Large intestine (tissue), 12 donors: ENCODE measurements around the gene GPHA2. TPM values are rescaled to one million over a fixed set of nuclear protein-coding genes. Genes with fewer than 3 reads are reported as not detected.
"Not testable (repeated sequence)": the region's sequence is repeated elsewhere in the genome, so short reads cannot be mapped to it uniquely, and the experiment has no call there.

ENCODE experiments used
- DNase-seq, 2 donors: peaks; one replicate each; pipeline versions ENCODE4 v3.0.0 to v3.0.0-alpha.2; 2013
- H3K27ac ChIP-seq: one replicate; pipeline ENCODE4 v1.5.1; 2013; ENCODE audit warnings: low read length
- H3K27me3 ChIP-seq: 2 replicates; pipeline ENCODE4 v1.6.1; 2013; ENCODE audit warnings: low read length; ENCODE audit not compliant: control insufficient read depth, insufficient read depth
- H3K36me3 ChIP-seq: 2 replicates; pipeline ENCODE4 v1.6.1; 2013; ENCODE audit warnings: low read length; ENCODE audit not compliant: control insufficient read depth, insufficient read depth
- H3K4me1 ChIP-seq: one replicate; pipeline ENCODE4 v1.6.1; 2013; ENCODE audit warnings: low read length; ENCODE audit not compliant: control insufficient read depth, insufficient read depth
- H3K4me3 ChIP-seq: one replicate; pipeline ENCODE4 v1.5.1; 2013; ENCODE audit warnings: low read length
- H3K9me3 ChIP-seq: one replicate; pipeline ENCODE4 v1.6.1; 2013; ENCODE audit warnings: mild to moderate bottlenecking, low read depth, low read length, moderate library complexity; ENCODE audit not compliant: control insufficient read depth
- WGBS: methylation state at CpG from one replicate; pipeline ENCODE4 v1.1.5; 2013; ENCODE audit warnings: low lambda C conversion rate; ENCODE audit not compliant: insufficient coverage; 5-methylcytosine and 5-hydroxymethylcytosine counted together
- long read RNA-seq, 11 donors: transcript quantifications; one replicate each; lab custom pipeline, GENCODE V29; 2026
- polyA plus RNA-seq: library from polyadenylated mRNA; unstranded; fragments of 120-200 nt; gene quantifications from one replicate; pipeline ENCODE4 v1.2.1, GENCODE V29; 2013

GPHA2 gene, protein sequence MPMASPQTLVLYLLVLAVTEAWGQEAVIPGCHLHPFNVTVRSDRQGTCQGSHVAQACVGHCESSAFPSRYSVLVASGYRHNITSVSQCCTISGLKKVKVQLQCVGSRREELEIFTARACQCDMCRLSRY
- 0.24 TPM for polyA plus RNA-seq
- long read RNA-seq, donor 1 = 0 reads
- long read RNA-seq, donor 2 = 0 reads
- long read RNA-seq, donor 3 = 0 reads
- long read RNA-seq, donor 4 = 0 reads
- long read RNA-seq, donor 5 = 0 reads
- long read RNA-seq, donor 6 = 0 reads
- long read RNA-seq, donor 7 = 0 reads
- long read RNA-seq, donor 8, partial matches to known transcripts = 0 of 1 reads
- long read RNA-seq, donor 8, other reads (novel, unspliced or antisense) = 0 of 1 reads
- long read RNA-seq, donor 9 = 0 reads
- long read RNA-seq, donor 10 = 0 reads
- long read RNA-seq, donor 11, partial matches to known transcripts = 0 of 1 reads
- long read RNA-seq, donor 11, other reads (novel, unspliced or antisense) = 0 of 1 reads

DNA sequence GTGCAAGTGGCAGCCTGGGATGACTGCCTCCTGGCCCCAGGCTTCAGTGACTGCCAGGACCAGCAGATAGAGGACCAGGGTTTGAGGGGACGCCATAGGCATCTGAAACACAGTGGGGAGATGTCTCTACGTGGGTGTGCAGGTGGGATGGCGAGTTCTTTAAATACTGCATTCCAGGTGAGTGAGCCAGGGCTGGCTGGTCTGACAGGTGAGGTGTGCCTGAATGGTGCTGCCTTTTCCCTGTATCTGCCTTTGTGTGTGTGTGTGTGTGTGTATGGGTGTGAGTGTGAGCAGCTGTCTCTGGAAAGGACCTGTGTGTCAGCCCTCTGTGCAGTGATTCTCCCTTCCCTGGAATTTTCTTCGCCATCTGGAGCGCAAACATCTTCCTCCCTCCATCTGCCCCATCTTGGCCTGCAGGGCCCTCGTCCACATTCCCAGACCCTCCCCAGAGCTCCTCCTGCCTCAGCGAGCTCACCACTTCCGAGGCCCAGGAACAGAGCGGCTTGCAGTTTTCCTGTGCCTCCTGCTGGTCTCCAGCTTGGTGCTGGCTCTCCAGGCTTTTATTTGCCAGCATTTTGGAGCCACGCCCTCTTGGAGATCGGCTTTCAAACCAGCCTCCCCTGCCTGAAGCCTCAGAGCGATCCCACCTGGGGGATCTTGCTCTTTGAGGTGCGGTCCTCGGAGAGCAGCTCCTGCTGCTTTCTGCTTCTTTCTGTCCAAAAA, at the start of gene GPHA2:
Gene GPHA2, minus strand, starts transcription at position 535 of the 723 bp plus-strand sequence. Its CDS starts 433 bp downstream, at position 102.
- Histone ChIP-seq H3K27me3 (no peaks in the 10 kb centered on the region), H3K4me1 (peaks cover 13% of the 10 kb centered on the region), H3K9me3 (no peaks in the 10 kb centered on the region), H3K4me3 (no peak within 1 kb of the TSS), H3K27ac (no peak within 1 kb of the TSS), H3K36me3 (peaks cover 26% of the 10 kb centered on the region)
- no peak for DNase-seq
- no CpG with 5 or more reads among the region's 14 CpGs for WGBS

DNA sequence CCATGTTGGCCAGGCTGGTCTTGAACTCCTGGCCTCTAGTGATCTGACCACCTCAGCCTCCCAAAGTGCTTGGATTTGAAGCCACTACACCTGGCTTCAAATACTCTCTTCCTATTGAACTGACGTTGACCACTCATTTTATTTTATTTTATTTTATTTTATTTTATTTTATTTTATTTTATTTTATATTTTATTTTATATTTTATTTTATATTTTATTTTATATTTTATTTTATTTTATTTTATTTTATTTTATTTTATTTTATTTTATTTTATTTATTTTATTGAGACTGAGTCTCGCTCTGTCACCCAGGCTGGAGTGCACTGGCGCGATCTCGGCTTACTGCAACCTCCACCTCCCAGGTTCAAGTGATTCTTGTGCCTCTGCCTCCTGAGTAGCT, 47.6 kb upstream of the GPHA2 start:
- not testable (repeated sequence) for H3K36me3 ChIP-seq, H3K9me3 ChIP-seq, H3K27ac ChIP-seq, H3K4me3 ChIP-seq, DNase-seq, H3K4me1 ChIP-seq, H3K27me3 ChIP-seq
- 90% methylated on average over 2 of the region's 5 CpGs for WGBS

- DNase-seq = no peak
- no peak overlapping the region for H3K27ac ChIP-seq
- WGBS = no CpG with 5 or more reads among the region's 2 CpGs
Measured at GRCh38 chr11:64976651-64977050, 41.0 kb upstream of the GPHA2 start.

DNA sequence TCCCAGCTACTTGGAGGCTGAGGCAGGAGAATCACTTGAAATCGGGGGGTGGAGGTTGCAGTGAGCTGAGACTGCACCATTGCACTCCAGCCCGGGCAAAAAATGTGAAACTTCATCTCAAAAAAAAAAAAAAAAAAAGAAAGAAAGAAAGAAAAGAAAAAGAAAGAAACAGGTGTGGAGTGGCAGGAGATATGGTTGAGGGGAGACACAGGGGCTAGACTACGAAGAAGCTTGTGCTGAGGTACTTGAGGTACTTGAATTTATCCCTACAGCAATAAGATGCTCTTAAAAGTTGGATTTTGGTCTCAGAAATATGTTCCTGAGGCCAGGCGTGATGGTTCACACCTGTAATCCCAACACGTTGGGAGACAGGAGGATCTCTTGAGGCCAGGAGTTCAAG, 38.4 kb upstream of the GPHA2 start:
- DNase-seq = no peak
- Histone ChIP-seq H3K4me3 (no peak overlapping the region), H3K27ac (no peak overlapping the region), H3K9me3 (peaks cover 4% of the 10 kb centered on the region), H3K4me1 (peaks cover 10% of the 10 kb centered on the region), H3K36me3 (no peaks in the 10 kb centered on the region), H3K27me3 (peaks cover 5% of the 10 kb centered on the region)
- WGBS = no CpG with 5 or more reads among the region's 5 CpGs

More at GRCh38 chr11:64976651-64977050, 41.0 kb upstream of the GPHA2 start:
- Histone ChIP-seq H3K27me3 (peaks cover 1% of the 10 kb centered on the region), H3K36me3 (no peaks in the 10 kb centered on the region), H3K4me3 (no peak overlapping the region), H3K9me3 (peaks cover under 1% of the 10 kb centered on the region), H3K4me1 (peaks cover 6% of the 10 kb centered on the region)

GRCh38 chr11:64971421-64972233, 35.9 kb upstream of the GPHA2 start, which contains the start of gene MAJIN:
MAJIN (minus strand) TSS chr11:64972108; CDS start chr11:64959405, 12,703 bp downstream.
- peak within 1 kb of the TSS; percentile 36 for H3K4me3 ChIP-seq
- peaks cover 5% of the 10 kb centered on the region for H3K27me3 ChIP-seq
- peak; percentile 84 to 88 for DNase-seq
- peaks cover 4% of the 10 kb centered on the region for H3K9me3 ChIP-seq
- H3K27ac ChIP-seq = no peak within 1 kb of the TSS
- H3K36me3 ChIP-seq = no peaks in the 10 kb centered on the region
- WGBS = no CpG with 5 or more reads among the region's 69 CpGs
- peaks cover 10% of the 10 kb centered on the region for H3K4me1 ChIP-seq

DNA sequence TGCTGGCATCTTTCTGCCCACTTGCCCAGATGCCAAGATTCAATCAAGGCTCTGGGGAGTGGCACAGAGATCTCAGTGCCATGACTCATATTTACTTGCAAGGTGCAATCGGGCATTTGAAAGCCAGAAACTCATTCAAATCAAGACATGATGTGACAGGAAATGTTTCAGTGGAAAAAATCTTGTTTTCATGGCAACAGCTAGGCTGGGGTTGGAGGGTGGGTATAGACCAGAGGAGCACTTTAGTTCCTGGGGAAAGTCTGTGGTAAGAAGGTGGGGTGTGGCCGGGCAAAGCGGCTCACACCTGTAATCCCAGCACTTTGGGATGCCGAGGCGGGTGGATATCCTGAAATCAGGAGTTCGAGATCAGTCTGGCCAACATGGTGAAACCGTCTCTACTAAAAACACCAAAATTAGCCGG, 35.0 kb upstream of the GPHA2 start:
- Histone ChIP-seq H3K9me3 (peaks cover 4% of the 10 kb centered on the region), H3K27me3 (peaks cover 5% of the 10 kb centered on the region), H3K4me3 (no peak overlapping the region), H3K36me3 (no peaks in the 10 kb centered on the region), H3K4me1 (peaks cover 10% of the 10 kb centered on the region), H3K27ac (no peak overlapping the region)
- WGBS = no CpG with 5 or more reads among the region's 8 CpGs
- no peak for DNase-seq

DNA sequence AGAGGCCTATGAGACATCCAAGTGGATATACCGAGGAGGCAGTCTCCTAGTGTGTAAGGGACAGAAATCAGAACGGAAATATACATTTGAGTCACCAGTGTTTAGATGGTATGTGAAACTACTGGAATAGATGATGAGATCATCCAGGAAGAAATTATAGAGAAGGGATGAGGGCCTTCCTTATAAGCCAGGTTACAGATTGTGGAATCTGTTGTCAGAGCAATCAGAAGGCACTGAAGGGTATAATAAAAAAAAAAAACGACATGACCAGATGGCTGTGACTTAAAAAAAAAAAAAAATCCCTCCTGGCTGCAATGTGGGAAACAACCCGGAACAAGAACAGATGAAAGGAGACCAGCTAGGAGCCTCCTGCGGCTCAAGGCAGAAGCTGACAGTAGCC, 33.5 kb upstream of the GPHA2 start:
- peak overlapping the region; percentile 60 for H3K27ac ChIP-seq
- peak; percentile 36 to 73 for DNase-seq
- no peak overlapping the region for H3K4me3 ChIP-seq
- no peaks in the 10 kb centered on the region for H3K36me3 ChIP-seq
- WGBS = 13% methylated on average over 1 of the region's 5 CpGs
- peaks cover 10% of the 10 kb centered on the region for H3K4me1 ChIP-seq
- H3K9me3 ChIP-seq = peaks cover 4% of the 10 kb centered on the region
- H3K27me3 ChIP-seq = peaks cover 5% of the 10 kb centered on the region

DNA sequence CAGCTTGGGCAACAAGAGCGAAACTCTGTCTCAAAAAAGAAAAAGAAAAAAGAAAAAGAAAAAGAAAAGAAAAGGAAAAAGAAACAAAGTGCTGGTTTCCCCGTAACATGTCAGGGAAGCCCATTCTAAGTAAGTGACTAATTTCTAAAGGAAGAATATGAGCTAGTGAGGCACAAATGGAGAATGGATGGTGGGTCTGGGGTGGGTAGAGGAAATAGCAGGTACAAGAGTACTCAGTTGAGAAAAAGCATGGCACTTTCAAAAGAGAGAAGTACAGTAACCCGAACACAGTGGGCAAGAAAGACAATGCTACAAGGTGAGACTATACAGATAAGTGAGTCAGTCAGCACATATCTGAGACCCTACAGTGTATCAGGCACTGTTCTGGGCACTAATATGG, 31.7 kb upstream of the GPHA2 start:
- Histone ChIP-seq H3K4me3 (no peak overlapping the region), H3K36me3 (no peaks in the 10 kb centered on the region), H3K27ac (no peak overlapping the region), H3K27me3 (peaks cover 5% of the 10 kb centered on the region), H3K9me3 (peaks cover 4% of the 10 kb centered on the region), H3K4me1 (peaks cover 10% of the 10 kb centered on the region)
- DNase-seq = no peak
- 97% methylated on average over 2 of the region's 3 CpGs for WGBS

DNA sequence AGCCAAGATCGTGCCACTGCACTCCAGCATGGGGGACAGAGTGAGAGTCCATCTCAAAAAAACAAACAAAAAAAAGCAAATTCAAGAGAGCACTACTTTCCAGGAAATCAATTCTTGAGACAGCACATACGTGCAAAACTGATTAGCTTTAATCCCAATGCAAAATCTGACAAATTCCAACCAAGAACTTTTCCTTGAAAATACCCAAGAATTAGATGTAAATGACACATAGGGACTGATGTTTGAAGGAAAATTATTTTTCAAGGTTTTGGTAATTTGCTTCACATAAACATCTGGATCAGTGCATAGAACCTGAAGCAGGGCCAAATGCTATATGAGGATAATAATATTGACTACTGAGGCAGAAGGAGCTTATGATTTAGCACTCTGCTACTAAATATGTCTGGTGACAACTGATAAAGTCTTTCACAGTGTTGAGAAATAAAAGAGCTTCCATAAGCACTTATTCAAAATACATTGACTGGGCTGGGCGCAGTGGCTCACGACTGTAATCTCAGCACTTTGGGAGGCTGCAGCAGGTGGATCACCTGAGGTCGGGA, 27.5 kb upstream of the GPHA2 start:
- Histone ChIP-seq H3K9me3 (no peaks in the 10 kb centered on the region), H3K27ac (no peak overlapping the region), H3K27me3 (no peaks in the 10 kb centered on the region), H3K36me3 (no peaks in the 10 kb centered on the region), H3K4me3 (no peak overlapping the region), H3K4me1 (no peaks in the 10 kb centered on the region)
- DNase-seq = no peak
- no CpG with 5 or more reads among the region's 5 CpGs for WGBS
